Erythroblast (primary cell): ENCODE data around the gene IFT80.

ENCODE experiments used
- DNase-seq, 2 experiments: peaks; one replicate each; lab custom pipeline; 2025; lab: John Stamatoyannopoulos, UW
- GATA1 ChIP-seq: IDR thresholded peaks from 2 replicates; pipeline ENCODE4 v1.6.1; 2011; ENCODE audit warnings: low read depth, mild to moderate bottlenecking, control low read depth, low read length, moderate library complexity
- POLR2A ChIP-seq: IDR thresholded peaks from 2 replicates; pipeline ENCODE4 v1.6.1; 2011; ENCODE audit warnings: mild to moderate bottlenecking, low read length

IFT80 gene

GRCh38 chr3:160412477-160412876, 13.5 kb upstream of the IFT80 start:
- TF ChIP-seq GATA1, result no peak
- no peak for TF ChIP-seq POLR2A
- no peak for DNase-seq

- TF ChIP-seq POLR2A, result peak; percentile 11
- TF ChIP-seq GATA1, result no peak
- no peak for DNase-seq
These were observed 11.0 kb upstream of the IFT80 start for GRCh38 chr3:160409812-160410610.

- no peak for TF ChIP-seq POLR2A
- no peak for TF ChIP-seq GATA1
These were observed 4.9 kb upstream of the IFT80 start for GRCh38 chr3:160403796-160404470.

GRCh38 chr3:160403028-160403545, 4.1 kb upstream of the IFT80 start:
- TF ChIP-seq POLR2A, result no peak
- no peak for DNase-seq

More at GRCh38 chr3:160403796-160404470, 4.9 kb upstream of the IFT80 start:
- DNase-seq, result no peak

DNA sequence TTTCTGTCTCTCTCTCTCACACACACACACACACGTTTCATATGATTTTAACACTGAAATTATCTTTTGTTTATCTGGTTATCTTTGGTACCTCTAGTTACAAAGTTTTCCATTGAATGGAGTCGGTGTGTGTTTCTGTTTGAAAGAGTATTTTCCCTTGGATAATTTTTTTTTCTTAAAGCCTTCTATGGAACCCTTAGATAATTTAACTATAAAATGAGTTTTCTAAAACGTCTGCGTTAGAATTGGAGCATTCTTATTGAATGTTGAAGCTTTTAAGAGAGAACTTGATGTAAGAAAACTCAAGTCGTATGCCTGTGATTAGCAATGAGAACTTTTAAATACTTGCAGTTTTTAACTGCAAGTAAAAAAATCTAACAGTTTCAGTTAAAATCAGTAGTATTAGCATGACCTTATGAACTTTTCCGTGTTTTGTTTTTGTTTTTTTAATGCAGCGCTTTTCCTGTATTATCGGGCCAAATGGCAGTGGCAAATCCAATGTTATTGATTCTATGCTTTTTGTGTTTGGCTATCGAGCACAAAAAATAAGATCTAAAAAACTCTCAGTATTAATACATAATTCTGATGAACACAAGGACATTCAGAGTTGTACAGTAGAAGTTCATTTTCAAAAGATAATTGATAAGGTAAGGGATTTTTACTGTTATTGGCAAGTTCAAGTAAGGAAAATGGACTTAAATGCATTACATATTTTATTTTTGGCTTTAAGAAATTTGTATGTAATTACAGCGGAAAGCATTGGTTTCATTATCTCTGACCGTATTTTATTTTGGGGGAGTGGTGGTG, 3.4 kb upstream of the IFT80 start:
- no peak for DNase-seq
- TF ChIP-seq POLR2A, result no peak
- no peak for TF ChIP-seq GATA1

DNA sequence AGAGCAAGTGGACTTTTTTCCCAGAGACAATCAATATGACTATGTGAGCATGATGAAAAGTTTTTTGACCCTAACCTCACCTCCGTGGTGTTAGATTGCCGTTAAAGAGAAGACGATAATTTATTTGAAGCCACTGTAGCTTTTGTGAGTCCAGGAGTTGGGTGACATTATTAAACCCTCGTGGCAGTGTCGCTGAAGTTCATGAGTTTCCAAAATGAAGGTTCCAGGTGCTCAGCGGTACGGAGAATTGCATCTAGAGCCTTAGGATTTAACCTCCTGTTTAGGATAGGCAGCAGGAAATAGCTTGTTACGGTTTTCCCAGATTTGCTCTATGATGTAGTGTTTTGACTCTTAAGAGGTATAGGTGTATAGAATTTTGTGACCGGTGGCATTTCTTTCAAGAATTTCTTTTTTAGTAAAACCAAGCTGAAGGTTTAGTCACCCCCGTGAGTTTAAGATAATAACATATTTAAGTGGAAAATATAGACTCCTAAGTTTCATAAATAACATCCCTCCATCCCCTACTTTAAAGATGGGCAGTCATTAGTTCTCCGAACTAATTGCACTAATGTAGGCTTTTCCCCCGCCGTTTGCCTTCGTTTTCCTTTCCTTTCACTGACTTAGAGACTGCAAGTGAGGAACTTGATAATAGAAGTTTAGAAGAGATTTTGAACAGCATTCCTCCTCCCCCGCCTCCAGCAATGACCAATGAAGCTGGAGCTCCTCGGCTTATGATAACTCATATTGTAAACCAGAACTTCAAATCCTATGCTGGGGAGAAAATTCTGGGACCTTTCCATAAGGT, 2.5 kb upstream of the IFT80 start:
- peak; percentile 51 for TF ChIP-seq POLR2A
- no peak for TF ChIP-seq GATA1
- DNase-seq, result peak; percentile 61 to 75

GRCh38 chr3:160400702-160401150, 1.7 kb upstream of the IFT80 start:
- DNase-seq, result peak; percentile 50 to 74
- TF ChIP-seq GATA1 (no peak), POLR2A (no peak)

GRCh38 chr3:160400030-160400701, 1.1 kb upstream of the IFT80 start:
- peak; percentile 77 to 87 for DNase-seq

GRCh38 chr3:160398820-160399124, 253 bp downstream of the IFT80 start:
- no peak for TF ChIP-seq POLR2A
- TF ChIP-seq GATA1, result no peak
- DNase-seq, result no peak

More at GRCh38 chr3:160400030-160400701, 1.1 kb upstream of the IFT80 start:
- TF ChIP-seq POLR2A (no peak), GATA1 (no peak)

DNA sequence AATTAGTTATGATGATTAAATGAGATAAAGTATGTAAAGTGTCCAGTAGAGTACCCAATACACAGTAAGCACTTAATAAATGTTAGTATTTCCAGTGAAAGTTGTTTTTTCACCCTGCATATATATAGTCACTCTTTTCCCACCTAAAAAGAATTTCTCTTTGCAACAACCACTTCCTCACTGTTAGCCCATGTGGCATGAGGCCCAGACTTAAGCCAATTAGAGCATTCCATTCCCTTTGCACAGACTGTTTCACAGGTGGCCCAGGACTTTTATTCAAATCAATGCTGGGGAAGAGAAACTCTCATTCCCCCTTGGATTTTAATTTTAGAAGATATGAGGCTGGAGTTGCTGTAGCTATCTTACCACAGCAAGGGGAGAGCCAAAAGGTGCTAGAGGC, 3.7 kb downstream of the IFT80 start:
- TF ChIP-seq GATA1 (no peak), POLR2A (no peak)

GRCh38 chr3:160394009-160394392, 5.0 kb downstream of the IFT80 start:
- TF ChIP-seq GATA1 (peak; percentile 9), POLR2A (no peak)
- DNase-seq, result peak; percentile 73 to 78

More for the DNA sequence above, 3.7 kb downstream of the IFT80 start:
- DNase-seq, result peak in 1 of 2 experiments; percentile 21

GRCh38 chr3:160393346-160394008, 5.5 kb downstream of the IFT80 start:
- peak; percentile 73 to 80 for DNase-seq
- TF ChIP-seq GATA1, result no peak
